GM18511 (cell line): ENCODE results near the gene SORCS2.

Experiments
- ATAC-seq: cut with Tn5 transposase; IDR thresholded peaks from one replicate; pipeline ENCODE4 v1.9.1; 2021; ENCODE audit warnings: mild to moderate bottlenecking, moderate library complexity; ENCODE audit not compliant: unreplicated experiment

Gene SORCS2

GRCh38 chr4:7516096-7516772 lies 323.9 kb downstream of the SORCS2 start:
- no peak for ATAC-seq

GRCh38 chr4:7516773-7517144 lies 324.4 kb downstream of the SORCS2 start:
- ATAC-seq = no peak

GRCh38 chr4:7518871-7519637 lies 326.7 kb downstream of the SORCS2 start:
- no peak for ATAC-seq

- no peak for ATAC-seq
Measured at GRCh38 chr4:7519638-7520376, 327.5 kb downstream of the SORCS2 start.

GRCh38 chr4:7521666-7522065 lies 329.3 kb downstream of the SORCS2 start:
- ATAC-seq = no peak

GRCh38 chr4:7522452-7523220 lies 330.3 kb downstream of the SORCS2 start:
- no peak for ATAC-seq

- no peak for ATAC-seq
Measured at GRCh38 chr4:7523526-7523925, 331.2 kb downstream of the SORCS2 start.

- no peak for ATAC-seq
Measured at GRCh38 chr4:7524064-7524682, 331.8 kb downstream of the SORCS2 start.

- no peak for ATAC-seq
Measured at GRCh38 chr4:7524843-7525242, 332.5 kb downstream of the SORCS2 start.

GRCh38 chr4:7526491-7526890 lies 334.2 kb downstream of the SORCS2 start:
- ATAC-seq = no peak

- ATAC-seq = no peak
Measured at GRCh38 chr4:7526929-7527535, 334.7 kb downstream of the SORCS2 start.

- no peak for ATAC-seq
Measured at GRCh38 chr4:7529368-7530080, 337.2 kb downstream of the SORCS2 start.

GRCh38 chr4:7530082-7530481 lies 337.7 kb downstream of the SORCS2 start:
- no peak for ATAC-seq

- ATAC-seq = no peak
Measured at GRCh38 chr4:7530932-7531639, 338.7 kb downstream of the SORCS2 start.

GRCh38 chr4:7531640-7531994 lies 339.3 kb downstream of the SORCS2 start:
- ATAC-seq = no peak

GRCh38 chr4:7532043-7532442 lies 339.7 kb downstream of the SORCS2 start:
- no peak for ATAC-seq

- no peak for ATAC-seq
Measured at GRCh38 chr4:7533267-7533666, 340.9 kb downstream of the SORCS2 start.

GRCh38 chr4:7535094-7535493 lies 342.8 kb downstream of the SORCS2 start:
- no peak for ATAC-seq

GRCh38 chr4:7535619-7536018 lies 343.3 kb downstream of the SORCS2 start:
- ATAC-seq = no peak
